Esophagus muscularis mucosa (tissue), 4 donors: Measurements from ENCODE around the gene YARS1. TPM values are rescaled to one million over a fixed set of nuclear protein-coding genes. Genes with fewer than 3 reads are reported as not detected.

ENCODE experiments used
- DNase-seq: peaks from one replicate; pipeline ENCODE4 v3.0.0-alpha.2; 2017; ENCODE audit errors: extremely low spot score
- H3K27ac ChIP-seq, 4 donors: fragments of 200-600 bp; sonication (generic); replicated peaks in 1 of 4; 1 replicate in 3 of 4; 2 replicates in 1 of 4; pipeline ENCODE4 v1.5.1; 2016 to 2019; ENCODE audit warnings: mild to moderate bottlenecking in 1 of 4
- H3K27me3 ChIP-seq, 4 donors: fragments of 200-600 bp; sonication (generic); one replicate each; pipeline versions ENCODE4 v1.5.1 to v1.6.0; 2016 to 2019
- H3K36me3 ChIP-seq, 4 donors: fragments of 200-600 bp; sonication (generic); one replicate each; pipeline ENCODE4 v1.5.1; 2016 to 2019
- H3K4me1 ChIP-seq, 4 donors: fragments of 200-600 bp; sonication (generic); one replicate each; pipeline ENCODE4 v1.5.1; 2016 to 2019
- H3K4me3 ChIP-seq, 4 donors: fragments of 200-600 bp; sonication (generic); 1 replicate in 2 of 4; 2 replicates in 2 of 4; pipeline ENCODE4 v1.5.1; 2016 to 2019; ENCODE audit warnings: mild to moderate bottlenecking in 4 of 4, moderate library complexity in 1 of 4
- H3K9me3 ChIP-seq, 4 donors: fragments of 200-600 bp; sonication (generic); 1 replicate in 3 of 4; 2 replicates in 1 of 4; pipeline ENCODE4 v1.5.1; 2016 to 2019
- CTCF ChIP-seq, 3 experiments: fragments of 200-600 bp in 2 of 3; fragments of 450-650 bp in 1 of 3; sonication (generic) in 2 of 3; IDR thresholded peaks; one replicate each; pipeline ENCODE4 v1.5.1; 2017 to 2019; ENCODE audit warnings: antibody characterized with exemption in 3 of 3, mild to moderate bottlenecking in 2 of 3, moderate library complexity in 1 of 3
- EP300 ChIP-seq: sonication (generic); formaldehyde crosslinking; IDR thresholded peaks from one replicate; pipeline ENCODE4 v1.6.1; 2017; ENCODE audit warnings: antibody characterized with exemption
- POLR2A ChIP-seq: fragments of 450-650 bp; IDR thresholded peaks from one replicate; pipeline ENCODE4 v1.6.1; 2017; ENCODE audit warnings: antibody characterized with exemption, moderate library complexity, mild to moderate bottlenecking, low read depth
- POLR2AphosphoS5 ChIP-seq, 2 donors: sonication (generic); formaldehyde crosslinking; IDR thresholded peaks; one replicate each; pipeline ENCODE4 v1.6.1; 2017; ENCODE audit warnings: antibody characterized with exemption in 2 of 2
- WGBS: methylation state at CpG from one replicate; pipeline ENCODE4 v1.1.5; 2018; 5-methylcytosine and 5-hydroxymethylcytosine counted together
- intact Hi-C: fragments of 100-400 bp; cut with DNase I; formaldehyde crosslinking; loops from one replicate; pipeline ENCODE4 v1.15.1; 2023
- total RNA-seq, 4 donors: library from RNA; depleted of rRNA; stranded (reverse); fragments of >200 nt; gene quantifications; one replicate each; pipeline versions ENCODE4 v1.1.0 to v1.2.1, GENCODE V29; 2016

Gene YARS1
- total RNA-seq, 4 donors from 2014 or later: 34.1 to 55.7 (median 38.8) TPM

DNA sequence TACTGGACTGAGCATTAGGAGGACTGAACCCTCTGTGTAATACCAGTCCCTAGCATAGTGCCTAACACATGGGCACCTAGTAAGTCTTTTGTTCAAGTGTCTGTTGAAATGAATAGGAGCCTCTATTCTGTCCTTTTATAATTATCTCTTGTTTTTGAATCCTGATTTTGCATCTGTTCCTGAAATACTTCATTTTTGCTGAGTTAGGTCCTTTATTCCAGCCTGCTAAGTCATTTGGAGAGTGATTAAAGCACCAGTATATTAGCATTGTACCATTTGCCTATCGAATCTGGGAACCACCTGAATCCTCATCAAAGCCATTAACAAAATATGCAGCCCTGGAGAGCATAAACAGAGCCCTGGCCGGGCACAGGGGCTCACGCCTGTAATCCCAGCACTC is 32.3 kb downstream of the YARS1 start:
- DNase-seq: no peak
- intact Hi-C loops: no loop called here
- TF ChIP-seq POLR2AphosphoS5 (IDR thresholded peaks at IDR 0.05) (no peak), POLR2A (no peak), CTCF (IDR thresholded peaks at IDR 0.05) (no peak), EP300 (no peak)
- H3K4me1 ChIP-seq: peaks cover 0 to 18% (median 12%) of the 10 kb centered on the region in 4 donors
- WGBS: 100% methylated on average over 1 of the region's 3 CpGs
- no peaks in the 10 kb centered on the region for H3K9me3 ChIP-seq
- no peaks in the 10 kb centered on the region for H3K27me3 ChIP-seq
- no peak overlapping the region for H3K4me3 ChIP-seq
- peaks cover 34 to 99% (median 87%) of the 10 kb centered on the region in 4 donors for H3K36me3 ChIP-seq
- H3K27ac ChIP-seq: no peak overlapping the region

GRCh38 chr1:32783851-32784250 is 33.3 kb downstream of the YARS1 start:
- no peak overlapping the region for H3K4me3 ChIP-seq
- DNase-seq: no peak
- H3K27me3 ChIP-seq: no peaks in the 10 kb centered on the region
- H3K4me1 ChIP-seq: peaks cover 0 to 8% (median 3%) of the 10 kb centered on the region in 4 donors
- no peak for TF ChIP-seq POLR2AphosphoS5 (IDR thresholded peaks at IDR 0.05)
- TF ChIP-seq CTCF (IDR thresholded peaks at IDR 0.05): no peak
- TF ChIP-seq EP300: no peak
- TF ChIP-seq POLR2A: no peak
- intact Hi-C loops: no loop called here
- H3K36me3 ChIP-seq: peaks cover 43 to 100% (median 94%) of the 10 kb centered on the region in 4 donors
- H3K27ac ChIP-seq: no peak overlapping the region
- no peaks in the 10 kb centered on the region for H3K9me3 ChIP-seq
- 97% methylated on average over 5 of the region's 5 CpGs for WGBS

- TF ChIP-seq CTCF (IDR thresholded peaks at IDR 0.05) (no peak), EP300 (no peak), POLR2AphosphoS5 (IDR thresholded peaks at IDR 0.05) (no peak), POLR2A (no peak)
- H3K4me1 ChIP-seq: peaks cover 0 to 4% (median 0%) of the 10 kb centered on the region in 4 donors
- H3K4me3 ChIP-seq: no peak overlapping the region
- H3K36me3 ChIP-seq: peaks cover 54 to 100% (median 95%) of the 10 kb centered on the region in 4 donors
- 86% methylated on average over 5 of the region's 5 CpGs for WGBS
- H3K27ac ChIP-seq: no peak overlapping the region
- no peak for DNase-seq
- H3K9me3 ChIP-seq: no peaks in the 10 kb centered on the region
- no peaks in the 10 kb centered on the region for H3K27me3 ChIP-seq
- intact Hi-C loops: no loop called here
Observed at GRCh38 chr1:32782086-32782485, 35.1 kb downstream of the YARS1 start.

DNA sequence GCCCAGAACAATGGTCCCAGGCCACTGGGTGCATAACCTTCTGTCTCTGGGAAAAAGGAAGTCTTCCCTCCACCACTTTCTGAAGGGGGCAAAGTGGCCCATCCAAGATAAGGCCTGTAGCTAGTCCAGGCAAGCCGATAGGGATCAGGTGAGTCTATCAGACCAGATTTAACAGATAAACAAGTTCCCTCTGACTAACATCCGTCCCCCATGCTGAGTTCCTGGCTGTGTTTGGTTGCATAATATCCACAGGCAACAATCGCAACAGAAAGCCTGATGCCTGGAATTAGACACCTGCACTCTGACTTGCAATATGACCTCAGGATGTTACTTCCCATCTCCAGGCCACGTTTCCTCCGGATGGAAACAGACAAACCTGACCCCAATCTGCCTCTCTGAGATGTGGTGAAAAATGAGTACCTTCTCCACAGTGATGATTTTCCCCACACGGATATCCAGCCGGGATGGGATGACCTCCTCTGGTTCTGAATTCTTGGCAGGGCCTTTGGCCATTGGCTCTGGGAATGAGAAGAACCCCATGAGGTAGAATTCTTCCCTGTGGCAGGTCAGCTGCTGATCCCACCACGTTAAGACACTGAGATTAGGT is 36.4 kb downstream of the YARS1 start:
- Histone ChIP-seq H3K36me3 (peaks cover 54 to 100% (median 97%) of the 10 kb centered on the region in 4 donors), H3K27ac (no peak overlapping the region), H3K9me3 (no peaks in the 10 kb centered on the region), H3K4me1 (peaks cover 0 to 3% (median 2%) of the 10 kb centered on the region in 4 donors), H3K4me3 (no peak overlapping the region), H3K27me3 (no peaks in the 10 kb centered on the region)
- 80% methylated on average over 8 of the region's 8 CpGs for WGBS
- TF ChIP-seq CTCF (IDR thresholded peaks at IDR 0.05): no peak
- TF ChIP-seq EP300: no peak
- no peak for TF ChIP-seq POLR2AphosphoS5 (IDR thresholded peaks at IDR 0.05)
- intact Hi-C loops: no loop called here
- no peak for DNase-seq

DNA sequence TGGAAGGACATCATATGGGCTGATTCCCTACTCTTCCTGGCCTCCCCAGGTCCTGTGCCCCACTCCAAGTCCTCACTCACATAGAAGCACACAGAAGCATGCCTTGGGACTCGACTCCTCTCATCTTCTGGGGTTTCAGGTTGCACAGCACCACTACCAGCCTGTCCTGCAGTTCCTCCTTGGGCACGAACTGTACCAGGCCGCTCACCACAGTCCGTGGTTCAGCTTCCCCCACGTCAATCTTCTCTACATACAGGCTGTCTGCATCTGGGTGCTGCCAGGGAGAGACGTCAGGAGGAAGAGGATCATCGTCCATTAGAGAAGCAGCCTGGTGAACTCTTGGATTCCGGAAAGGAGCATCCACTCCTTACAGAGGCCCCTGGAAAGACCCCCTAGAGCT is 37.2 kb downstream of the YARS1 start:
- Histone ChIP-seq H3K27ac (no peak overlapping the region), H3K36me3 (peaks cover 53 to 100% (median 97%) of the 10 kb centered on the region in 4 donors), H3K9me3 (no peaks in the 10 kb centered on the region), H3K27me3 (no peaks in the 10 kb centered on the region), H3K4me1 (peaks cover 0 to 10% (median 9%) of the 10 kb centered on the region in 4 donors), H3K4me3 (no peak overlapping the region)
- TF ChIP-seq POLR2A: no peak
- no peak for TF ChIP-seq EP300
- TF ChIP-seq CTCF (IDR thresholded peaks at IDR 0.05): no peak
- no peak for TF ChIP-seq POLR2AphosphoS5 (IDR thresholded peaks at IDR 0.05)
- no peak for DNase-seq
- intact Hi-C loops: no loop called here
- WGBS: 95% methylated on average over 8 of the region's 8 CpGs
